Kidney (tissue), 14 donors: Measurements from ENCODE around the gene ZSWIM4. TPM values are rescaled to one million over a fixed set of nuclear protein-coding genes. Genes with fewer than 3 reads are reported as not detected.

Experiments used
- DNase-seq, 5 donors: peaks; one replicate each; pipeline ENCODE4 v3.0.0-alpha.2; 2013 to 2020
- FAIRE-seq: peaks from 2 replicates; lab custom pipeline; 2012; peaks lifted over from hg19 to GRCh38; lab: Jason Lieb, UNC
- H3K27ac ChIP-seq, 2 donors: one replicate each; pipeline ENCODE4 v1.7.0; 2013; ENCODE audit warnings: low read depth in 2 of 2, low read length in 2 of 2, inconsistent platforms in 1 of 2
- H3K27me3 ChIP-seq: one replicate; pipeline ENCODE4 v1.7.1; 2013; ENCODE audit warnings: low read length, inconsistent platforms; ENCODE audit not compliant: control insufficient read depth, insufficient read depth
- H3K36me3 ChIP-seq, 3 donors: one replicate each; pipeline versions ENCODE4 v1.7.0 to v1.7.1; 2013; ENCODE audit warnings: low read length in 3 of 3, control low read depth in 1 of 3, inconsistent platforms in 1 of 3; ENCODE audit not compliant: insufficient read depth in 3 of 3, control insufficient read depth in 2 of 3
- H3K4me1 ChIP-seq, 3 donors: one replicate each; pipeline versions ENCODE4 v1.7.0 to v1.7.1; 2013; ENCODE audit warnings: low read length in 3 of 3, inconsistent platforms in 1 of 3, low read depth in 1 of 3; ENCODE audit not compliant: control insufficient read depth in 2 of 3, insufficient read depth in 2 of 3
- H3K4me3 ChIP-seq, 3 donors: one replicate each; pipeline versions ENCODE4 v1.7.0 to v1.8.1; 2013; ENCODE audit warnings: low read length in 3 of 3, control low read depth in 1 of 3, inconsistent platforms in 1 of 3
- H3K9ac ChIP-seq, 3 donors: one replicate each; pipeline versions ENCODE4 v1.7.0 to v1.7.1; 2013; ENCODE audit warnings: low read length in 3 of 3, control low read depth in 1 of 3, inconsistent platforms in 1 of 3
- H3K9me3 ChIP-seq, 3 donors: one replicate each; pipeline versions ENCODE4 v1.7.0 to v1.7.1; 2013; ENCODE audit warnings: low read length in 3 of 3, control low read depth in 1 of 3, inconsistent platforms in 1 of 3; ENCODE audit not compliant: control insufficient read depth in 2 of 3, insufficient read depth in 1 of 3
- intact Hi-C: fragments of 100-400 bp; cut with DNase I; formaldehyde crosslinking; loops from one replicate; pipeline ENCODE4 v1.11.1; 2022
- polyA plus RNA-seq: library from polyadenylated mRNA; stranded (reverse); fragments of 350-450 nt; fragmentation: Illumina TruSeq; extraction: RNeasy Lipid Tissue Mini Kit (QIAGEN cat#74804); gene quantifications from one replicate; pipeline ENCODE4 v1.2.3, GENCODE V29; 2014; ENCODE audit warnings: low read depth, low replicate concordance; ENCODE audit not compliant: insufficient read depth
- total RNA-seq: library from RNA; stranded (reverse); fragmentation: NEBNext Ultra II Directional; extraction: Animal tissue kit (Norgen Biotek cat#: 25700); gene quantifications from one replicate; pipeline ENCODE4 v1.2.1, GENCODE V29; 2021
- TF ChIP-seq, protein P1 (sequence below): IDR thresholded peaks from 3 replicates; pipeline ENCODE4 v1.5.1; 2012; ENCODE audit warnings: mild to moderate bottlenecking, moderate library complexity, borderline replicate concordance; ENCODE audit not compliant: insufficient read depth; ENCODE audit errors: extremely low read depth
- donor health status: control.
- donor health status: control.
- donor health status: control.
- donor health status: control.
- donor health status: control.
- donor health status: DM: yes; HTN: yes; CAD: no.
- donor health status: Normal renal cell carcinoma (clear cell type).

Gene ZSWIM4
- total and polyA plus RNA-seq, 2 donors from 2014 or later, result 1.4 to 13.7 TPM

- no peaks in the 10 kb centered on the region for H3K27me3 ChIP-seq
- FAIRE-seq (no peak), DNase-seq (peak in 1 of 5 donors; percentile 73)
- H3K4me3 ChIP-seq, result no peak overlapping the region
- TF ChIP-seq, protein P1, sequence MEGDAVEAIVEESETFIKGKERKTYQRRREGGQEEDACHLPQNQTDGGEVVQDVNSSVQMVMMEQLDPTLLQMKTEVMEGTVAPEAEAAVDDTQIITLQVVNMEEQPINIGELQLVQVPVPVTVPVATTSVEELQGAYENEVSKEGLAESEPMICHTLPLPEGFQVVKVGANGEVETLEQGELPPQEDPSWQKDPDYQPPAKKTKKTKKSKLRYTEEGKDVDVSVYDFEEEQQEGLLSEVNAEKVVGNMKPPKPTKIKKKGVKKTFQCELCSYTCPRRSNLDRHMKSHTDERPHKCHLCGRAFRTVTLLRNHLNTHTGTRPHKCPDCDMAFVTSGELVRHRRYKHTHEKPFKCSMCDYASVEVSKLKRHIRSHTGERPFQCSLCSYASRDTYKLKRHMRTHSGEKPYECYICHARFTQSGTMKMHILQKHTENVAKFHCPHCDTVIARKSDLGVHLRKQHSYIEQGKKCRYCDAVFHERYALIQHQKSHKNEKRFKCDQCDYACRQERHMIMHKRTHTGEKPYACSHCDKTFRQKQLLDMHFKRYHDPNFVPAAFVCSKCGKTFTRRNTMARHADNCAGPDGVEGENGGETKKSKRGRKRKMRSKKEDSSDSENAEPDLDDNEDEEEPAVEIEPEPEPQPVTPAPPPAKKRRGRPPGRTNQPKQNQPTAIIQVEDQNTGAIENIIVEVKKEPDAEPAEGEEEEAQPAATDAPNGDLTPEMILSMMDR, result no peak
- intact Hi-C loops, result loop anchor here (10.0 kb wide), 2 partner anchors 90 to 260 kb away; partner anchors contain the start of gene C19orf53
- no peak overlapping the region for H3K27ac ChIP-seq
- H3K4me1 ChIP-seq, result peaks cover 0 to 18% (median 7%) of the 10 kb centered on the region in 3 donors
- no peaks in the 10 kb centered on the region for H3K36me3 ChIP-seq
- H3K9ac ChIP-seq, result no peak overlapping the region
- H3K9me3 ChIP-seq, result no peaks in the 10 kb centered on the region
Measured at GRCh38 chr19:13864667-13865570, 69.7 kb downstream of the ZSWIM4 start.

DNA sequence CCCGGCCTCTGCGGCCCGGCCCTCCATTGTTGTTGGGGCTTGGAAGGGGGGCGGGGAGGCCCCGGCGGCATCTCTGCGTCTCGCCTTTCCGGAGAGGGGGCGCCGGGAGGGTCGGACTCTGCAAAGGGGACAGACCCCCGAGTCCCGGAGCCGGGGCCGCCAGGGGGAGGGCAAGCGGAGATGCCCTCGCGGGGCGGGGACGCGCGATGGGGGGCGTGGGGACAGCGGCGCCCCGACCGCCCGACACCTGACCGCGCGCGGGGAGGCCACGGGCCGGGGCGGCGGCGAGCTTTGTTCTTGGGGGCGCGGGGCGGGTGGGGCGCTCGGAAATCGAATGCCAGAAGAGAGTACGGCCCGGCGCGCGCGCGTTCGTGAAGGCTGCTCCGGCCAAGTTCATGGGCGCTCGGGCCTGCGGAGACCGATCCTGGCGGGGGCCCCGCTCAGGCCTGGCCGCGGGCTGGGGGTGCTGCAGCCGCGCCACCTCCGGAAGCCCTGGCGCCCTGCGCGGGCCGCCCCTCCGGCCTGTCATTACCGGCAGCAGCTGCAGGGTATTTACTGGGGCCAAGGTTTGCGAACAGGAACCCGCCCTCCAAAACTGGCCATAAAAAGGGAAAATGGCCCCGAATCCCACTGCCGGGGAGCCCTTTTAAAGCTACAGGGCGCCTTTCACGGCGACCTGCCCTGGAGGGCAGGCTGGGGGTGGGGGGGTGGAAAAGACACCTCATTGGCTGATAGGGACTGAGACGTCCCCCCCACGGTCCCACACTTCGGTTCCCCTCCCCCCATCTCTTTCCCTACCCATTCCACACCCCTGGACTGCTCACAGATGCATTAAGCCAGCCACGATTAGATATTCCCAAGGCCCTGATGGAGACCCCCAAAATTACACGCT, 70.6 kb downstream of the ZSWIM4 start:
- Histone ChIP-seq H3K36me3 (no peaks in the 10 kb centered on the region), H3K9me3 (no peaks in the 10 kb centered on the region), H3K4me3 (peak overlapping the region in 1 of 3 donors; percentile 47), H3K27me3 (no peaks in the 10 kb centered on the region), H3K9ac (peak overlapping the region in 1 of 3 donors; percentile 32), H3K4me1 (peaks cover 0 to 18% (median 7%) of the 10 kb centered on the region in 3 donors), H3K27ac (no peak overlapping the region)
- no peak for FAIRE-seq
- intact Hi-C loops, result loop anchor here (10.0 kb wide), 2 partner anchors 91 to 261 kb away; partner anchors contain the start of gene C19orf53
- TF ChIP-seq, protein P1, result no peak
- DNase-seq, result peak in 2 of 5 donors; percentile 53 to 56

- no peak for FAIRE-seq
- peak overlapping the region in 1 of 3 donors; percentile 47 for H3K4me3 ChIP-seq
- H3K9me3 ChIP-seq, result no peaks in the 10 kb centered on the region
- H3K27me3 ChIP-seq, result no peaks in the 10 kb centered on the region
- H3K27ac ChIP-seq, result no peak overlapping the region
- intact Hi-C loops, result loop anchor here (10.0 kb wide), 2 partner anchors 92 to 262 kb away; partner anchors contain the start of gene C19orf53
- peaks cover 0 to 16% (median 4%) of the 10 kb centered on the region in 3 donors for H3K4me1 ChIP-seq
- DNase-seq, result no peak
- TF ChIP-seq, protein P1, result no peak
- H3K9ac ChIP-seq, result peak overlapping the region in 1 of 3 donors; percentile 16
- H3K36me3 ChIP-seq, result no peaks in the 10 kb centered on the region
Measured at GRCh38 chr19:13866463-13867046, 71.3 kb downstream of the ZSWIM4 start.
